Endodermal cell (in vitro differentiated cells): Measurements from ENCODE around the gene SMC1B. TPM values are rescaled to one million over a fixed set of nuclear protein-coding genes. Genes with fewer than 3 reads are reported as not detected.
"Not testable (repeated sequence)": the region's sequence is repeated elsewhere in the genome, so short reads cannot be mapped to it uniquely, and the experiment has no call there.

Experiments used
- DNase-seq: peaks from one replicate; pipeline ENCODE4 v3.0.0-alpha.2; 2017
- H3K27ac ChIP-seq: 2 replicates; pipeline ENCODE4 v1.5.1; 2013; ENCODE audit warnings: mild to moderate bottlenecking, low read depth, low read length, moderate library complexity
- H3K27me3 ChIP-seq: 2 replicates; pipeline ENCODE4 v1.6.1; 2013; ENCODE audit warnings: mild to moderate bottlenecking, low read length, moderate library complexity; ENCODE audit not compliant: insufficient read depth, control insufficient read depth, poor library complexity, severe bottlenecking
- H3K36me3 ChIP-seq: 2 replicates; pipeline ENCODE4 v1.7.0; 2013; ENCODE audit warnings: mild to moderate bottlenecking, low read length, moderate library complexity; ENCODE audit not compliant: control insufficient read depth, insufficient read depth
- H3K4me1 ChIP-seq: one replicate; pipeline ENCODE4 v1.7.0; 2013; ENCODE audit warnings: low read length; ENCODE audit not compliant: control insufficient read depth, insufficient read depth
- H3K4me3 ChIP-seq: 2 replicates; pipeline ENCODE4 v1.5.1; 2013; ENCODE audit warnings: mild to moderate bottlenecking, low read length, moderate library complexity
- H3K9ac ChIP-seq: 2 replicates; pipeline ENCODE4 v1.6.1; 2013; ENCODE audit warnings: mild to moderate bottlenecking, low read length, moderate library complexity; ENCODE audit not compliant: poor library complexity, severe bottlenecking; ENCODE audit errors: extremely low read depth
- H3K9me3 ChIP-seq: 2 replicates; pipeline ENCODE4 v1.6.1; 2013; ENCODE audit warnings: mild to moderate bottlenecking, low read length, moderate library complexity; ENCODE audit not compliant: control insufficient read depth
- H3K27ac Mint-ChIP-seq: 2 replicates; pipeline ENCODE4 v1.8.0; 2020; ENCODE audit warnings: mixed read lengths
- H3K27me3 Mint-ChIP-seq: 2 replicates; pipeline ENCODE4 v1.8.0; 2021; ENCODE audit warnings: mild to moderate bottlenecking, mixed read lengths; ENCODE audit not compliant: insufficient read depth
- H3K36me3 Mint-ChIP-seq: 2 replicates; pipeline ENCODE4 v1.8.0; 2020; ENCODE audit warnings: low read depth, mixed read lengths
- H3K4me1 Mint-ChIP-seq: 2 replicates; pipeline ENCODE4 v1.8.0; 2020; ENCODE audit warnings: mixed read lengths
- H3K4me3 Mint-ChIP-seq: 2 replicates; pipeline ENCODE4 v1.8.0; 2020; ENCODE audit warnings: mild to moderate bottlenecking, moderate library complexity, mixed read lengths
- H3K9me3 Mint-ChIP-seq: 2 replicates; pipeline ENCODE4 v1.8.0; 2020; ENCODE audit warnings: mild to moderate bottlenecking, mixed read lengths
- WGBS, 2 experiments: methylation state at CpG; one replicate each; pipeline versions ENCODE4 v1.1.5 to v1.1.7; 2013; ENCODE audit warnings: missing lambda C conversion rate in 2 of 2, mixed read lengths in 1 of 2; ENCODE audit not compliant: insufficient coverage in 1 of 2, insufficient read length in 1 of 2; 5-methylcytosine and 5-hydroxymethylcytosine counted together
- total RNA-seq, 2 donors: library from RNA; stranded (reverse); fragmentation: NEBNext Ultra II Directional in 1 of 2; extraction: Animal tissue kit (Norgen Biotek cat#: 25700) in 1 of 2; gene quantifications; 2 replicates in 1 of 2; 3 replicates in 1 of 2; pipeline ENCODE4 v1.2.1, GENCODE V29; 2021
- TF ChIP-seq, protein P1 (sequence below): fragments of 200-600 bp; sonication (generic); conservative IDR thresholded peaks from 2 replicates; pipeline ENCODE4 v1.5.0; 2021; ENCODE audit warnings: antibody characterized with exemption, mild to moderate bottlenecking

SMC1B gene
- total RNA-seq, 2 donors from 2014 or later = 0.11 TPM; not detected in 1

DNA sequence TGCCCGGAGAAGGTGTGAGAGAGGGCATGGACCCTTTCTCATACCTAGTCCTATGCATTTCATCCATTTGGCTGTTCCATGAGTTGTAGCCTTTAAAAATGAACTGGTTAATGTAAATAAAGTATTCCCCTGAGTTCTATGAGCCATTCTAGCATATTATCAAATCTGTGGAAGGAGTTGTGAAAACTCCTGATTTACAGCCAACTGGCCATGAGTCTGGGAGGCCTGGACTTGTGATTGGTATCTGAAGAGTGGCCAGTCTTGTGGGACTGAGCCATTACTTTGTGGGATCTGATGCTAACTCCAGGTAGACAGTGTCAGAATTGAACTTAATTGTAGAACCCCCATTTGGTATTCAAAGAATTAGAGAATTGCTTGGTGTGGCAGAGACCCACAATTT is 55.3 kb downstream of the SMC1B start:
- TF ChIP-seq, protein P1, sequence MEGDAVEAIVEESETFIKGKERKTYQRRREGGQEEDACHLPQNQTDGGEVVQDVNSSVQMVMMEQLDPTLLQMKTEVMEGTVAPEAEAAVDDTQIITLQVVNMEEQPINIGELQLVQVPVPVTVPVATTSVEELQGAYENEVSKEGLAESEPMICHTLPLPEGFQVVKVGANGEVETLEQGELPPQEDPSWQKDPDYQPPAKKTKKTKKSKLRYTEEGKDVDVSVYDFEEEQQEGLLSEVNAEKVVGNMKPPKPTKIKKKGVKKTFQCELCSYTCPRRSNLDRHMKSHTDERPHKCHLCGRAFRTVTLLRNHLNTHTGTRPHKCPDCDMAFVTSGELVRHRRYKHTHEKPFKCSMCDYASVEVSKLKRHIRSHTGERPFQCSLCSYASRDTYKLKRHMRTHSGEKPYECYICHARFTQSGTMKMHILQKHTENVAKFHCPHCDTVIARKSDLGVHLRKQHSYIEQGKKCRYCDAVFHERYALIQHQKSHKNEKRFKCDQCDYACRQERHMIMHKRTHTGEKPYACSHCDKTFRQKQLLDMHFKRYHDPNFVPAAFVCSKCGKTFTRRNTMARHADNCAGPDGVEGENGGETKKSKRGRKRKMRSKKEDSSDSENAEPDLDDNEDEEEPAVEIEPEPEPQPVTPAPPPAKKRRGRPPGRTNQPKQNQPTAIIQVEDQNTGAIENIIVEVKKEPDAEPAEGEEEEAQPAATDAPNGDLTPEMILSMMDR = no peak
- 82% methylated on average over 1 of the region's 1 CpG; no CpG with 5 or more reads in 1 of the 2 experiments for WGBS, 2 experiments
- no peaks in the 10 kb centered on the region for H3K9me3 Mint-ChIP-seq

DNA sequence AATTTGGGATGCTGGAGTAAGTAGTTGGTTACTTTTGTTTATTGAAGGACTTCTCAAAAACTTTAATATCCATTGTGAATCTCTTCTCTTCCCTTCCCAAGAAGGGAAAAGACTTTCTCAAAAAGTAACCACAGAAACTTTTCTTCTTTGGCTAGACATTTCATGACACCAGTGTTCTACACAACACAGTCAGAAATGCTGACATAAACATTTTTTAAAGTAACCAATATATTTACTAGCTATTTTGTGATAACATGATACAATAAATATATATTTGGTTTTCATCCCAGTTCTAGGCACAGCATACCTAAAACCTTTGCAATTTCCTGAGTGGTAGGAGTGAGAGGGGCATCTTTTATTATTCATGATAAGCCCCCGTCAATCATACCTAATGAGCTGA is 55.9 kb downstream of the SMC1B start:
- H3K27me3 Mint-ChIP-seq = peaks cover 11% of the 10 kb centered on the region
- H3K9ac ChIP-seq = no peak overlapping the region
- no peak overlapping the region for H3K4me3 Mint-ChIP-seq
- TF ChIP-seq, protein P1 = no peak
- no peaks in the 10 kb centered on the region for H3K9me3 Mint-ChIP-seq
- no peaks in the 10 kb centered on the region for H3K9me3 ChIP-seq
- no peak overlapping the region for H3K27ac ChIP-seq
- 100% methylated on average over 1 of the region's 1 CpG; no CpG with 5 or more reads in 1 of the 2 experiments for WGBS, 2 experiments
- H3K27me3 ChIP-seq = no peaks in the 10 kb centered on the region
- H3K4me3 ChIP-seq = no peak overlapping the region
- H3K36me3 Mint-ChIP-seq = no peaks in the 10 kb centered on the region
- DNase-seq = no peak
- no peaks in the 10 kb centered on the region for H3K36me3 ChIP-seq
- H3K4me1 Mint-ChIP-seq = no peaks in the 10 kb centered on the region
- H3K27ac Mint-ChIP-seq = no peak overlapping the region
- H3K4me1 ChIP-seq = no peaks in the 10 kb centered on the region

More for the DNA sequence above, 55.3 kb downstream of the SMC1B start:
- H3K4me1 ChIP-seq = no peaks in the 10 kb centered on the region
- DNase-seq = no peak
- Mint-ChIP-seq H3K4me1 (no peaks in the 10 kb centered on the region), H3K36me3 (no peaks in the 10 kb centered on the region), H3K4me3 (no peak overlapping the region), H3K27me3 (peaks cover 12% of the 10 kb centered on the region), H3K27ac (no peak overlapping the region)
- H3K27me3 ChIP-seq = no peaks in the 10 kb centered on the region
- H3K9ac ChIP-seq = no peak overlapping the region
- no peak overlapping the region for H3K27ac ChIP-seq
- no peak overlapping the region for H3K4me3 ChIP-seq
- no peaks in the 10 kb centered on the region for H3K9me3 ChIP-seq
- no peaks in the 10 kb centered on the region for H3K36me3 ChIP-seq

DNA sequence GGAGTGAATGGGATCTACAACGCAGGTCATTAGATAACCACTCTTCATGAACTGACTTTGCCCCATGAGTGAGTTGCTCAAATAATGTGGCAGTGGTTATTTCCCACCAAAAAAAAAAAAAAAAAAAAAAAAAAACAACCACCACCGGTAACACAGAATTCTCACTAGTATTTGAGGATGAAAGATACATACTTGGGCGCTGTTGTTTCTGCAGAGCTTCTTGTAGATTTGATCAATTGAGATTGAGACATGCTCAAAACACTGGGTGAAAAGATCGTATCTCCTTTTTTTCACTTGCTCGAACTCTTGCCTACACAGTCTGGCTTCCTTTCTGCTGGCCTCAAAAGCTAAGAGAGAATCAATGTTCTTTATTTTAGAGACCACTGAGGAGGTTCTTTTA is 59.6 kb downstream of the SMC1B start:
- no peaks in the 10 kb centered on the region for H3K36me3 Mint-ChIP-seq

DNA sequence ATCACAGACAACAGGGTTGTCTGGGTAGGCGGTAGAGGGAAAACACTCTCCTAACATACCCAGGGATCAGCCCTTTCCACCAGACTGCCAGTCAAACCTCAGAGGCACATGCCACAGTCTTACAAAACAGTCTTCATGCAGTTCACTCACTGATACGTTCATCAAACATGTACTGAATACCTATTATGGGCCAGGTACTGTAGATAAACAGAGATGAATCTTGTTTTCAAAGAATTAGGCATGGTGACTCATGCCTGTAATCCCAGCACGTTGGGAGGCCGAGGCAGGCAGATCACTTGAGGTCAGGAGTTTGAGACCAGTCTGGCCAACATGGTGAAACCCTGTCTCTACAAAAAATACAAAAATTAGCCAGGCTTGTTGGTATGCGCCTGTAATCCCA is 60.6 kb downstream of the SMC1B start:
- WGBS, 2 experiments = 82 to 92% methylated on average over 4 to 5 of the region's 5 CpGs
- not testable (repeated sequence) for H3K27ac ChIP-seq, H3K4me3 Mint-ChIP-seq, H3K9me3 Mint-ChIP-seq, H3K9ac ChIP-seq, H3K4me3 ChIP-seq, H3K36me3 Mint-ChIP-seq, H3K27me3 Mint-ChIP-seq, H3K27ac Mint-ChIP-seq, H3K36me3 ChIP-seq, H3K4me1 Mint-ChIP-seq, H3K27me3 ChIP-seq, H3K9me3 ChIP-seq, H3K4me1 ChIP-seq, DNase-seq

More for the DNA sequence above, 59.6 kb downstream of the SMC1B start:
- H3K9ac ChIP-seq = no peak overlapping the region
- H3K4me1 Mint-ChIP-seq = peaks cover 3% of the 10 kb centered on the region
- H3K36me3 ChIP-seq = no peaks in the 10 kb centered on the region
- TF ChIP-seq, protein P1 = no peak
- no peak overlapping the region for H3K27ac ChIP-seq
- H3K9me3 ChIP-seq = no peaks in the 10 kb centered on the region
- no peak overlapping the region for H3K27ac Mint-ChIP-seq
- no peaks in the 10 kb centered on the region for H3K27me3 ChIP-seq
- no peaks in the 10 kb centered on the region for H3K9me3 Mint-ChIP-seq
- no peaks in the 10 kb centered on the region for H3K4me1 ChIP-seq
- H3K4me3 Mint-ChIP-seq = no peak overlapping the region
- no peaks in the 10 kb centered on the region for H3K27me3 Mint-ChIP-seq
- H3K4me3 ChIP-seq = no peak overlapping the region
- no peak for DNase-seq
- WGBS, 2 experiments = 97 to 98% methylated on average over 3 to 5 of the region's 5 CpGs
